HG03060 (cell line): Measurements from ENCODE around the gene SRSF11.
A peak's percentile ranks its signal among the peaks of the same experiment; 100 is the strongest.
"Not testable (repeated sequence)": the region's sequence is repeated elsewhere in the genome, so short reads cannot be mapped to it uniquely, and the experiment has no call there.

ENCODE experiments used
- ATAC-seq: cut with Tn5 transposase; IDR thresholded peaks from one replicate; pipeline ENCODE4 v1.9.1; 2021; ENCODE audit warnings: low read depth, moderate number of reproducible peaks; ENCODE audit not compliant: unreplicated experiment

The SRSF11 gene

GRCh38 chr1:70221238-70222121, at the start of gene SRSF11:
Gene SRSF11 (plus strand): TSS chr1:70221380. CDS start chr1:70221637, 257 bp downstream.
- peak; percentile 76 for ATAC-seq

DNA sequence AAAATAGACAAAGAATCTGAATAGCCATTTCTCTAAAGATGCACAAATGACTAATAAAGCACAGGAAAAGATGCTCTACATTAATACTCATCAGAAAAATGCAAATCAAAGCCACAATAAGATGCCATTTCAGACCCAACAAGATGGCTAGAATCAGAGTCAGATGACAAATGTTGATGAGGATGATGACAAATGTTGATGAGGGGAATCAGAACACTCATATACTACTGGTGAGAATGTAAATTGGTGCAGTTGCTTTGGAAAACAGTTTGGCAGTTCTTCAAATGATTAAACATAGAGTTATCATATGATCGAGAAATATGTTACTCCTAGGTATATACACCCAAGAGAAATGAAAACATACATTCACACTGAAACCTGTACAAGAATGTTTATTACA, 49.7 kb upstream of the SRSF11 start:
- ATAC-seq, result no peak

- ATAC-seq, result not testable (repeated sequence)
These were observed 36.0 kb upstream of the SRSF11 start for GRCh38 chr1:70185181-70185580.

GRCh38 chr1:70188522-70188921, 32.7 kb upstream of the SRSF11 start:
- no peak for ATAC-seq

DNA sequence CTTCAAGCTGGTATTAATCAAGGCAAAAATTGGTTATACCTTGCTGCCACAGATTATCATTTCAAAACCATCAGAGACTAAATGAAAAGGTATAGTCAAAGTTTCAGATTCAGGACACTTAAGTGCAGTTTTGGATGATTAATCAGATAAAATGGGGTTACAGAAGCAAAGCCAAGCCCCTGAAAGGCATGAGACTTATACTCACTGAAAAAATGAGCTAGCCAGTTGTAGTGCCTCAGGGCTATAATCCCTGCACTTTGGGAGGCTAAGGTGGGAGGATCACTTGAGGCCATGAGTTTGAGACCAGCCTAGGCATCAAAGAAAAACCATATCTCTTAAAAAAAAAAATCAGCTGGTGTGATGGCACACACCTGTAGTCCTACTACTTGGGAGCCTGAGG, 31.0 kb upstream of the SRSF11 start:
- ATAC-seq, result no peak

DNA sequence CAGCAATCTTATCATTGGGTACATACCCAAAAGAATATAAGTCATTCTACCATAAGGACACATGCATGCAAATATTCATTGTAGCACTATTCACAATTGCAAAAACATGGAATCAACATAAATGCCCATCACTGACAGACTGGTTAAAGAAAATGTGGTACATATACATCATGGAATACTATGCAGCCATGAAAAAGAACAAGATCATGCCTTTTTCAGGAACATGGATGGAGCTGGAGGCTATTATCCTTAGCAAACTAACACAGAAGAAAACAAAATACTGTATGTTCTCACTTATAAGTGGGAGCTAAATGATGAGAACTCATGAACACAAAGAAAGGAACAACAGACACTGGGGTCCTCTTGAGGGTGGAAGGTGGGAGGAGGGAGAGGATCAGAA, 28.7 kb upstream of the SRSF11 start:
- ATAC-seq, result not testable (repeated sequence)

GRCh38 chr1:70194601-70195000, 26.6 kb upstream of the SRSF11 start:
- ATAC-seq, result no peak

GRCh38 chr1:70195342-70195741, 25.8 kb upstream of the SRSF11 start:
- ATAC-seq, result no peak

DNA sequence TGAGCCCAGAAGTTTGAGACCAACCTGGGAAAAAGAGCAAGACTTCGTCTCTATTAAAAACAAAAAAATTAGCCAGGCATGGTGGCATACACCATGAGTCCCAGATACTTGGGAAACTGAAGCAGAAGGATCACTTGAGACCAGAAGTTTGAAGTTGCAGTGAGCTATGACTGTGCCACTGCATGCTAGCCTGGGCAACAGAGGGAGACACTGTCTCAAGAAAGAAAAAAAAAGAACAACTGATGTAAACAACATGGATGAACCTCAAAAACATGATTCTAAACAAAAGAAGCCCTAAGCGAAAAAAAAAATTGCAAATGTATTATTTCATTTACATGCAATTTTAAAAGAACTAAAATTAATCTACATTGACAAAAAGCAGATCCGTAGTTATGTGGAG, 24.8 kb upstream of the SRSF11 start:
- ATAC-seq, result no peak

- ATAC-seq, result no peak
These were observed 21.1 kb upstream of the SRSF11 start for GRCh38 chr1:70200065-70200464.

DNA sequence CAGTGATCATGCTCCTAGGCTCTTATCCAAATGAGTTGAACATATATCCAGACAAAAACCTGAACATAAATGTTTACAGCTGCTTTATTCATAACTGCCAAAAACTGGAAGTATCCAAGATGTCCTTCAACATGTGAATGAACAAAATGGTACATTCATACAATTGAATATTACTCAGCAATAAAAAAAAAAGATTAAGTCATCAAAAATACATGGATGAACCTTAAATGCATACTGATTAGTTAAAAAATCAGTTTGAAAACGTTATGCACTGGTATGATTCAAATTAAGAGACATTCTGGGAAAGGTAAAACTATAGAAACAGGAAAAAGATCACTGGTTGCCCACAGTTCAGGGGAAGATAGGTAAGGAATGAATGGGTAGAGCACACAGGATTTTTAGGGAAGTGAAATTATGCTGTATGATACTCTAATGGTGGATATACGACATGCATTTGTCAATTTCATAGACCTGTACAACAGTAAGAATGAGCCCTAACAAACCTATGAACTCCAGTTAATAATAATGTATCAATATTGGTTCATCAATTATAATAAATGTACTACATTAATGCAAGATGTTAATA, 18.9 kb upstream of the SRSF11 start:
- ATAC-seq, result no peak

DNA sequence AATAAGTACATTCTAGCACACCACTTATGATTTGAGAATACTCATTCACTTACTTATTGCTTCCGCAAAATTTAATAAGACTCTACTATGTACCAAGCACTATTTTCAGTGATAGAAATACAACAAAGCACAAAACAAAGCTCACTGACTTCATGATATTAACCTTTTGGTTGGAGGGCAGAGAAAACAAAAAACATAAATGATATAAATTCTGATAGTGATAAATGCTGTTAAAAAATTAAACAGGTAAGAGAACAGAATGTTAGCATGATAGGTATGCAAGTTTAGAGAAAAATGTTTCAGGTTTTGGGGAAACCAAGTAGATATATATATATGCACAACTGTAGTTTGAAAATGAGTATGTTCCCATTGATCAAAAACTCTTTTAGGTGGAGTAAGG, 17.0 kb upstream of the SRSF11 start:
- ATAC-seq, result no peak

DNA sequence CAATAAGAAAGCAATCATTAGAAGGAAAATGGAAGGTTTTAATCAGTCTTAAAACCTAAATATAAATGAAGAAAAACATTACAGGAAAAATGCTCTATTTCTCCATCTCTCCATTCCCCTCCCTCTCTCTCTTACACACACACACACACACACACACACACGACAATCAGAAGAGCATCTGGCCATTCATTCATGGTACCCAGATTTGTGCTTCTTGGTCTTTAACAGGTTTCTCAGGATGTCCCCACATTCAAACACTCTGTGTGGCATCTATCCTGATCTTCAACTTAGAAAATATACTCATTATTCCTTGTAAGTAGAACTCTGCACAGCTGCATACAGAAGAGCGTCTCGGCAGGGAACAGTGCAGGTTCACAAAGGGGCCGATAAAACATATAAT, 16.6 kb upstream of the SRSF11 start:
- no peak for ATAC-seq

DNA sequence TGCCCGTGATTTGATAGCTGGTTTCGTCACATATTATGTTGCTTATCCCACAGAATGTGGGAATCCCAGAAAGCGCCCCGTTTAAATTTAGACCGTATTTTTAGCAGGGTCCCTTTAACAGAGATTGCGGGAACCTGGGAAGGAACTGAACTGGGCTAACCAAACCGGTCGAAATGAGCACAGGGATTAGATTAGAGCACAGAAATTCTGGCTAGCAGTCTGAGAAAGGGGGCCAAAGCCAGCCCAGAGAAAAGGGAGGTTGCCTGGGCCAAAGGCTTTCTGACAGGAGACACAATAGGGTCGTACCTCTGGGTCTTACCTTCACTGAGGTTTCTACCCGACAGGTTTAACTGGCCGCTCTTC, 16.1 kb upstream of the SRSF11 start:
- ATAC-seq, result no peak

DNA sequence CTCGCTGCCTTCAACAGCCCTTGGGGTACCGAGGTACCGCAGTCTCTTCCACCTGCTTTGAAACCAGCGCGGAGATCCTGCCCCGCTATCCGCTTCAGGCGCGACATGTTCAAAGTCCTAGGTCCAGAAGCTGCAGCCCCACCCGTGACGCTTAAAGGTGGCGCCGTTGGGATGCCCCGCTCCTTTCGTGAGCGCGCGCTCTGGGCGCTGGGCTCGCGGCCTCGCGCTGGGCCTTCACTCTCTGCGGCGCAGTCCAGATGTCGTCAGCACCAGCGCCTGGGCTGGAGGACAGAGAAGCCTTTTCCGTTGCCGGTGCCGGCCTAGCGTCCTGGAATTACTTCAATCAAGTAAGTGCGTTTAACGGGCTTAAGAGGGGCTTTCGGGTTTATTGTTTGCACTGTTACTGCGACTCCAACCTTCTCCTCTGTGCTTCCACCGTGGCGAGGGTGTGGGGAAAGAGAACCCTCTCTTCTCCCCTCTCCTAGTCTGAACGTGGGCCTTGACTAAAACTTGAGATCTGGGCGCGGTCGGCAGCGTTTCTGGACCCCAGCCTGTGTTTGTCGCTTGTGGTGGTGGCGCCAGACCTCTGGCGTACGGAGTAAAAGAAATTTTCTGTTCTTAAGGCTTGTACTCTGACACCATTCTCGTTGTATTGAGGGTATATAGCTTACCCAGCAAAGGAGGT, 15.6 kb upstream of the SRSF11 start, which contains the start of gene LRRC40:
LRRC40 (minus strand) TSS at position 146 of the 685 bp plus-strand sequence; CDS start at position 107, 39 bp downstream.
- ATAC-seq, result peak; percentile 55

GRCh38 chr1:70206833-70207232, 14.3 kb upstream of the SRSF11 start:
- ATAC-seq, result not testable (repeated sequence)

DNA sequence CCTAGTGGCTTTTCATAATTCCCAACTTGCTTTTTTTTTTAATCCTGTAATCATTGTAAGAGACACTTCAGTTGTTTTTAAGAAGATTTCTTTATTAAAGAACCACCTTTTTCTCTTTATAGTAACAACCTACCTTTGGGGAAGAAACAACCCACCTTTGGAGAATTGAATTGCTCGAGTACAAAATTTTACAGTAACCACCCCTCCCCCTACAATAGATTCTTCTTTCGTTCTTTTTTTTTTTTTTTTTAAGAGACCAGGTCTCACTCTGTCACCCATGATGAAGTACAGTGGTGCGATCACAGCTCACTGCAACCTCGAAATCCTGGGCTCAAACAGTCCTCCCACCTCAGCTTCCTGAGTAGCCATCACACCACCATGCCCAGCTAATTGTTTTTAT, 13.7 kb upstream of the SRSF11 start:
- ATAC-seq, result no peak

DNA sequence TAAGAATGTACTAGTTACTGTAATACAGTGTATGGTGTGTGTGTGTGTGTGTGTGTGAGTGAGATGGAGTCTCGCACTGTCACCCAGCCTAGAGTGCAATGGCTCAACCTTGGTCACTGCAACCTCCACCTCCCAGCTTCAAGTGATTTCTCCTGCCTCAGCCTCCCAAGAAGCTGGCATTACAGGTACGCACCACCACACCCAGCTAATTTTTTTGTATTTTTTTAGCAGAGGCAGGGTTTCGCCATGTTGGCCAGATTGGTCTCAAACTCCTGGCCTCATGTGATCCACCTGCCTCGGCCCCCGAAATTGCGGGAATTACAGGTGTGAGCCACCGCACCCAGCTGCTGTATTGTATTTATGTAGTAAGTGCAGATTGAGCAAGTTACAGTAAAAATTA, 12.9 kb upstream of the SRSF11 start:
- no peak for ATAC-seq

GRCh38 chr1:70210820-70211219, 10.4 kb upstream of the SRSF11 start:
- no peak for ATAC-seq

DNA sequence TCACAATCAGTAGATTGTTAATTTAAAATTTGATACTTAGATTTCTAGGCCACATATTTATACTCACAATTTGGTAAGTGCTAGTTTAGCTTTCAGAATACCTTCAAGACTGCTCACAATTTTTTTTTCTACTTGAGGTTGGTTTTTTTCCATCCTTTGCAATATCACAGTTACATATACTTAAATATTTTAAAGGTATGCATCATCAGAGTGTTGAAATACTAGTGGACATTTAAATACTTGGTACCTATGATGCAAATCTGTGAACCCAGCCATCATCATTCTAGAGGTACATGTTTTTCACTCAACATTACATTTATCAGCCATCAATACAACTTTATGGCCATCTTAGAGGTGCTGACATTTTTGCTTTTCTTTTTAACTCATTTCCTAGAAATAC, 9.6 kb upstream of the SRSF11 start:
- no peak for ATAC-seq

GRCh38 chr1:70220015-70220414, 1.2 kb upstream of the SRSF11 start:
- no peak for ATAC-seq
